ENCODE data around the gene PARD6A.

Gene PARD6A, protein sequence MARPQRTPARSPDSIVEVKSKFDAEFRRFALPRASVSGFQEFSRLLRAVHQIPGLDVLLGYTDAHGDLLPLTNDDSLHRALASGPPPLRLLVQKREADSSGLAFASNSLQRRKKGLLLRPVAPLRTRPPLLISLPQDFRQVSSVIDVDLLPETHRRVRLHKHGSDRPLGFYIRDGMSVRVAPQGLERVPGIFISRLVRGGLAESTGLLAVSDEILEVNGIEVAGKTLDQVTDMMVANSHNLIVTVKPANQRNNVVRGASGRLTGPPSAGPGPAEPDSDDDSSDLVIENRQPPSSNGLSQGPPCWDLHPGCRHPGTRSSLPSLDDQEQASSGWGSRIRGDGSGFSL

DNA sequence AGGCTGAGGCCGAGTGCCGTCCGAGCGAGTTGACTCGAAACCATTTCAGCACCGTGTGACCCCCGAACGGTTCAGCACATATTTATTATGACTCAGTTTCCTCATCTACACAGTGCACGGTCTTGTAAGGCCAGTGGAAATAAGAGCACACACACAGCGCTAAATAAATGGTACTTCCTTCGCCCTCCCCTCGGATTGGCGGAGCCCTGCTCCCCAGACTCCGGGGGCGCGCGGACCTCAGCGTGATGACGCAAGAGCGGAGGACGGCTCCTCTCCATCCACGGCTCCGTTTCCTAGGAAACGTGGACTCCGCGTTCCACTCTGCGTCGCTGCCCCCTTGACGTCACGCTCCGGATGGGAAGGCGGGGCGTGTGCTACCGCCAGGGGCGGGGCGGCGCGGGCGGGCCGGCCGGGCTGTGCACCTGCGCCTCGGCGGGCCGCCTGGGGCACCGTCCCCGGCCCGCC lies at the start of gene PARD6A:
PARD6A (plus strand) TSS at position 397 of the 465 bp plus-strand sequence. CDS start 79 bp downstream, outside the sequence.
- DNase-seq (ENCODE audit: low read depth), result peak; percentile 61

DNA sequence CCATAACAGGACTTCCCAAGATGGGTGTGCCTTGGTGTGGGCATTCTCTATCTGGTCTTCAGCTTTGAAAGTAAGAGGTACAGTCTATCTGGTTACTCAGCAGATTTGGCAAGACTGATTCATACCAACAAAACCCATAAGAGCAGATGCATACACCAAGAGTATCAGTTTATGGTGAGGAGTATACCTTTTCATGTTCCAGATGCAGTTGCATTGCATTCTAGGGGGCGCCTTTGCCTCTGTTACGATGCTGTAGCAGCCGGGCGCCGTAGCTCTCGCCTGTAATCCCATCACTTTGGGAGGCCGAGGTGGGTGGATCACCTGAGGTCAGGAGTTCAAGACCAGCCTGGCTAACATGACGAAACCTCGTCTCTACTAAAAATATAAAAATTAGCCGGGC lies 47.0 kb upstream of the PARD6A start:
- no peak for DNase-seq (ENCODE audit: low read depth)

DNA sequence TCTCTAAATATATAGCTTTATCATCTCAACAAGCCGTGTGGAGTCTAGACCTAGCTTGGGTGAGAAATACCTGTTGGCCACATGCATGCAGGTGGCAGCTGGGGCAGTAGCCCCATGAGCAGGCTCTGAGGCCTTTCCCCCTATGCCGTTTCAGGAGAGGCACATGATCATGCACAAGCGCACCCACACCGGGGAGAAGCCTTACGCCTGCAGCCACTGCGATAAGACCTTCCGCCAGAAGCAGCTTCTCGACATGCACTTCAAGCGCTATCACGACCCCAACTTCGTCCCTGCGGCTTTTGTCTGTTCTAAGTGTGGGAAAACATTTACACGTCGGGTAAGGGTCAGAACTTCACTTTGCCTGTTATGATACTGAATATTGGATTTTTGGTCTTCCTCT lies 32.5 kb upstream of the PARD6A start:
- no peak for DNase-seq (ENCODE audit: low read depth)

DNA sequence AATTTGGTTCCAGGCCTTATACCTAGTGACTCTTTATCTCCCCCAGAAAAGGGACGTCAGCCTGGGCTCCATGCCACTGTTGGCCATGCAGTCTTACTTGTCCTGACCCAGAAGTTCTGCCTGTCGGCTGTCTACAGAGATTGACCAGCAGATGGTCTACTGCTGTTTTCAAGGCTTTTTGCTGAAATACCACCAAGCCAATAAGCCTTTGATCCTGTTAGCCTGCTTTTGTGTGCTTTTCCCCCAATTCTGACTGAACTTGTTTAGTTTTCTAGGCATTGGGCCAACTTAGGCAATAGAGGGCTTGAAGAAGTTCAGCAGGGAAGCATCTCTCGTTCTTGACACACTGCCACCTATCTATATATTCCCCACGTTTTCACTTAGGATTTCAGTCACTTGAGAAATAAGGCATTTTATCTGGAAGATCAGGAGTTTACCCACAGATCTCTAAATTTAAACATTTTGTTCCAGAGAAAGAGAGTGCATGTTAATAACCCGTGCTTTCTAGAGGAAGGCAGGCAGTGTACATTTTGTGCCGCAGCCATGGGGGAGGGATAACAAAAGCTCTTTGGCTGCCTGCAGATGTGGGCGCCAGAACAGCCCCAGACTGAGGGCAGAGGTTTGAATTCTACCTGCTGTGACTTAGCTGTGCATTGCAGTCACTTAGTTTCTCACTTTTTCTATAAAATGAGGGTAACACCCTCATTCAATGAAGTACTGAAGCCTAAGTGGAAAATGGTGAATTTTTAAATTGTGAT lies 28.2 kb upstream of the PARD6A start:
- no peak for DNase-seq (ENCODE audit: low read depth)

DNA sequence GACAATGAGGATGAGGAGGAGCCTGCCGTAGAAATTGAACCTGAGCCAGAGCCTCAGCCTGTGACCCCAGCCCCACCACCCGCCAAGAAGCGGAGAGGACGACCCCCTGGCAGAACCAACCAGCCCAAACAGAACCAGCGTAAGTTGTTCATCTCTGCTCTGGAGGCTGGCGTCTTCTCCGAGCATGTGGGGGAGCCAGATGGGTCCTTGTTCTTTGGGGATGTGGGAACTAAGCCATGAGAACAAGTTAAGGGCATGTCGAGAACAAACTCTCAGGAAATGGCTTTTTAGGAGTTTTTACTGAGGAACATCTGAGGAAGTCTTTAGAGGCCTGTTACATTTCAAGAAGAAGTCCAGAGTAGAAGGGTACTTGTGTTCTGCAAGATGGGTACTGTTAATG lies 24.0 kb upstream of the PARD6A start:
- DNase-seq (ENCODE audit: low read depth), result no peak

DNA sequence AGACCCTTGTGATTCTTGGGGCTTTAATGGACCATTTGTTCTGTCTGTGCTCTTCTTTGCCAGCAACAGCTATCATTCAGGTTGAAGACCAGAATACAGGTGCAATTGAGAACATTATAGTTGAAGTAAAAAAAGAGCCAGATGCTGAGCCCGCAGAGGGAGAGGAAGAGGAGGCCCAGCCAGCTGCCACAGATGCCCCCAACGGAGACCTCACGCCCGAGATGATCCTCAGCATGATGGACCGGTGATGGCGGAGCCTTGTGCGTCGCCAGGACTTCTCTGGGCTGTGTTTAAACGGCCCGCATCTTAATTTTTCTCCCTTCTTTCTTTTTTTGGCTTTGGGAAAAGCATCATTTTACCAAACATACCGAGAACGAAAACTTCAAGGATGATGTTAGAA lies 23.1 kb upstream of the PARD6A start:
- DNase-seq (ENCODE audit: low read depth), result no peak

DNA sequence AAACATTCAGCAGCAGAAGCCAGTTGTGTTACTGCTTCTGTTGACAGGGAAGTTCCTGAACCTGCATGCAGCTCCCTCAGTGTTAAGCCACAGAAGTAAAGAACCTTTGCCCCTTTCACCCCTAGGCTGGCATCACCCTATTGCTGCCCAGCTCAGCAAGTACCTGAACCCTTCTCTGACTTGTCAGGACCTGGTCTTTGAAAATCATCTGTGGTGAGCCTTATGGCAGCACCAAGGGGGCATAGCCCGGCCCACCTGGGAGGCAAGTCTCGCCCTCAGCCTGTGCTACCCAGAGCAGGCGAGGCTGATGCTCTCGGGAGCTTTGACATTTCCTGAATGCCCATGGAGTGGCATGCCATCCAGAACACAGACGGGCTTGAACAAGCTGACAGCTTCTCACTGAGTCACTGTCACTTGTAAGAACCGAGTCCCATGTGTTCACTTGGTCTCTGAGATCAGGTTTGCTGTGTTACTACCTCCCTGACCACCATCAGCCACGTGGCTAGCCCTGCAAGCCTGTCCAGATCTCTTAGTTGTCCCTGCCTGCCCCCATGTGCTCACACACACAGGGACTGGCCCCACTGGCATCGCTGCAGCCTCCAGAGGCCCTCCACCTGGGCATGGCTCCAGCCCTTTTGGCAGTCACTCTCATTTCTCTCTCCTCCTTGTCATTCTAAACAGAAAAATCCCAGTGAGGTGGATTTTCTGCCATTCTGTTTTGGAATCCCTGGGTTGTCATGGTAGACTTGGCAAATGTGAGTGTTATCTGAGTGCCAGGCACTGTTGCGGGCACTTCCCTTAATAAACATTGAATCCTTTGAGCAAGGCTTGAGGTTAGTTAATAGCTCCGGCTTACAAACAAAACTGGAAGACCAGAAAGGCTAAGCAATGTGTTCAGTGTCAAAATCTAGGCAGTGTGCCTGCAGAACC lies 18.7 kb upstream of the PARD6A start:
- no peak for DNase-seq (ENCODE audit: low read depth)

DNA sequence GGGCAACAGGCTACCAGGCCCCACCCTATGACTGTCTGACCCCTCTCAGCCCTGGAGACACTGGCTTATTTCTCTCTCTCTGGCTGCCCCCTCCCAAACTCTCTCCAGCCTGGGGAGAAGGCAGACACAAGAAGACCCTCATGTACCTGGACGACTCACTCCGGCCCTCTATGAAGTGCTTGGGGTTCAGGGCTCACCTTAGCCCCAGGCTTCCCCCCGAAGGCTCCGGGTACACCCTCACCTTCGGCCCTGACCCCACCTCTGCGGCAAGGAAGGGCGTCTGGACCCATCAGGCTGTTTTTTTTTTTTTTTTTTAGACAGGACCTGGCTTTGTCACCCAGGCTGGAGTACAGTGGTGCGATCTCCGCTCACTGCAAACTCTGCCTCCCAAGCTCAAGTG lies 16.7 kb upstream of the PARD6A start:
- DNase-seq (ENCODE audit: low read depth), result no peak

DNA sequence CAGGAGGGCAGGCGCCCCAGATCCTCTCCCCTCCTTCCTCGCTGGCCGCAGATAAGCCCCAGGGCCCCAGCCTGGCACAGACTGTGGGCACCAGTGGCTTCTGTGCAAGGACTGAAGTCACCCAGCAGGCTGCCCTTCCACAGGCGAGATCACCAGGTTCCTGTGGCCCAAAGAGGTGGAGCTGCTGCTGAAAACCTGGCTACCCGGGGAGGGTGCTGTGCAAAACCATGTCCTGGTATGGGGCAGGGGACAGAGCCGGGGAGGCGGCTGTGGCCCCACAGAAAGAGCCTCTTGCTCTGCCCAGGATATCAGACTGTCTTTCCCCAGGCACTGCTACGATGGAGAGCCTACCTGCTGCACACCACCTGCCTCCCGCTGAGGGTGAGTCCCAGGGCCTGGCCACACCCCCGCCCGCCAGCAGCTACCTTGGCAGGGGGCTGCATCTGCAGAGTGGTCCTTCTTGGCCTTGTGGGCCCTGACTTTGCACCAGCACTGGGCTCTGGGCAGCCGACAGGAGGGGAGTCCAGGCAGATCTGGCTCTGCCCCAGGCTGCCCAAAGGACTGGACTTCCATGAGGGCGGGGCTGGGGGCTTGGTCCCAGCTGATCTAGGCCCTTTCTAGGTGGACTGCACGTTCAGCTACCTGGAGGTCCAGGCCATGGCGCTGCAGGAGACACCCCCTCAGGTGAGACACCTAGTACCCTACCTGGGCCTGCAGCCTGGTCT lies 15.2 kb upstream of the PARD6A start:
- no peak for DNase-seq (ENCODE audit: low read depth)

DNA sequence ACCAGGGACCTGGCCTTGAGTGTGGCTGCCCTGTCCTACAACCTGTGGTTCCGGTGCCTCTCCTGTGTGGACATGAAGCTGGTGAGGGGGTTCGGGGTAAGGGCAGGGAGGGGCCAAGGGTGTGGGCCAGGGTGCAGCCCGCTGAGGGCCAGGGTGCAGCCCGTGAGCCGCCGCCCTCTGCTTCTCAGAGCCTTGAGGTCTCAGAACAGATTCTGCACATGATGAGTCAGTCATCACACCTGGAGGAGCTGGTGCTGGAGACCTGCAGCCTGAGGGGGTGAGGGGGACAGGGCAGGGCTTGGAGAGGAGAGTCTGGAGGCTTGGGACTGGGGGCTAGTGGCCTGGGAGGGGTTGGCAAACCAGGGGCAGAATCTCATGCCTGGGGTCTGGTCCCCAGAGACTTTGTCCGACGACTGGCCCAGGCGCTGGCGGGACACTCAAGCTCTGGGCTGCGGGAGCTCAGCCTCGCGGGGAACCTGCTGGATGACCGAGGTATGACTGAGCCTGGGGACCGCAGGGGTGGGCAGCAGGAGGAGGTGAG lies 13.6 kb upstream of the PARD6A start:
- no peak for DNase-seq (ENCODE audit: low read depth)

DNA sequence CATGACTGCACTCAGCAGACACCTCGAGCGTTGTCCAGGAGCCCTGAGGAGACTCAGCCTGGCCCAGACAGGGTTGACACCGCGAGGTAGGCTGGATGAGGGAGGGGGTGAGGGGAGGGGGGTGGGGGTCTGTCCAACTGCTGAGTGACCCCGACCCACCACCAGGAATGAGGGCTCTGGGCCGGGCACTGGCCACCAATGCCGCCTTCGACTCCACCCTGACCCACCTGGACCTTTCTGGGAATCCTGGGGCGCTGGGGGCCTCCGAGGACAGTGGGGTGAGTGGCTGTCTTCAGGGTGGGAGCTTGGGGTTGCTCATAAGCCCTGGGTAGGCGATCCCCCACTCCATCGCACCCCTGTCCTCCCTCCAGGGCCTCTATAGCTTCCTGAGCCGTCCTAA lies 13.1 kb upstream of the PARD6A start:
- DNase-seq (ENCODE audit: low read depth), result no peak

DNA sequence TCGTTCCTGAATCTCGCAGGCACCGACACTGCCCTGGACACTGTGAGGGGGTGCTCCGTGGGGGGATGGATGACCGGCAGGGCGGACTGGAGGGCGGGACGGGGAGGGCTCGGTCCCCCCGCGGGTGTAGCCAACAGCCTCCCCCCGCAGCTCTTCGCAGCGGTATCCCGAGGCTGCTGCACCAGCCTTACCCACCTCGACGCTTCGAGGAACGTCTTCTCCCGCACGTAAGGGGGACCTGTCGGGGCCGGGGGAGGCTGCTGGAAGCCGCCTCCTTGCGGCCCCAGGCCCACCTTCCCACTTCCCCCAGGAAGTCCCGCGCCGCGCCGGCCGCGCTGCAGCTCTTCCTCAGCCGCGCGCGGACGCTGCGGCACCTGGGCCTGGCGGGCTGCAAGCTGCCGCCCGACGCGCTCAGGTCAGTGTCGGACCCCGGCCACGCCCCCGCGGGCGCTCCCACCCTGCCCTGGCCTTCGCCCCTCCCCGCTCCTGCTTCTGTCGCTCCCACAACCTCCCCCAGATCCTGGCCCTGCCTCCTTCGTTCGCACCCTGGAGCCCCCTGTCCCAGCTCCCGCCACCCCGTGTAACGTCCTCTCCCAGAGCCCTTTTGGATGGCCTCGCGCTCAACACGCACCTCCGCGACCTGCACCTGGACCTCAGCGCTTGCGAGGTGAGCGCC lies 12.5 kb upstream of the PARD6A start:
- no peak for DNase-seq (ENCODE audit: low read depth)

DNA sequence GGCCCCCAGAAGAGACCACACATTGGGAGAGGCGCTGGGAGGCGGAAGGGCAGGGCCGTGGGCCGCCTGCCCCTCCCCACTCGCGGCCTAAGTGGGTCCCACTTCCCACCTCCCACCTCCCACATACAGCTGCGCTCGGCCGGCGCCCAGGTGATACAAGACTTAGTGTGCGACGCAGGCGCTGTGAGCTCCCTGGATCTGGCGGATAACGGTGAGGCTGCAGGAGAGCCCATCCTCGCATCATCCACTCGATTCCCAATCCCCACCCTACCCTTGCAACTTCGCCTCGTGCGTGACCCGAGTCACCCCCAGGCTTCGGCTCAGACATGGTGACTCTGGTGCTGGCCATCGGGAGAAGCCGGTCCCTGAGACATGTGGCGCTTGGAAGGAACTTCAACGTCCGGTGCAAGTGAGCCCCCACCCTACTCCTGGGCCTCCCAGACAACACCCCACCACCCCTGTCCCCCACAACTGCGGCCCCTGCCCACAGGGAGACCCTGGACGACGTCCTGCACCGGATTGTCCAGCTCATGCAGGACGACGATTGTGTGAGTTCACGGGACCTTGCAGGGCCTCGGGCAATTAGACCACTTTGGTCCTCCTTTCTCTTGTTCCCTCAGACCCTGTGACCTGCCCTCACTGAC lies 11.9 kb upstream of the PARD6A start:
- no peak for DNase-seq (ENCODE audit: low read depth)

DNA sequence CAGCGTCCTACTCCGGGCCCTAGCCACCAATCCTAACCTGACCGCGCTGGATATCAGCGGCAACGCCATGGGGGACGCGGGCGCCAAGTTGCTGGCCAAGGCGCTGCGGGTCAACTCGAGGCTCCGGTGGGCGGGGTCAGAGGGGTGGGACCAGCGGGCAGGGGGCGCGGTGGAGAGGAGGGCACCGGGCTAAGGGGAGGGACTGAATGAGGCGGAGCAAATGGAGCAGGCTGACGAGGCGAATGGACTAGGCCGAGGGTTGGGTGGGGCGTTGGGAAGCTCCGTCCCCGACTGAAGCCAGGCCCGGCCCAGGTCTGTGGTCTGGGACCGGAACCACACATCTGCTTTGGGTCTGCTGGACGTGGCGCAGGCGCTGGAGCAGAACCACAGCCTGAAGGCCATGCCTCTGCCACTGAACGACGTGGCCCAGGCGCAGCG lies 11.2 kb upstream of the PARD6A start:
- DNase-seq (ENCODE audit: low read depth), result no peak

DNA sequence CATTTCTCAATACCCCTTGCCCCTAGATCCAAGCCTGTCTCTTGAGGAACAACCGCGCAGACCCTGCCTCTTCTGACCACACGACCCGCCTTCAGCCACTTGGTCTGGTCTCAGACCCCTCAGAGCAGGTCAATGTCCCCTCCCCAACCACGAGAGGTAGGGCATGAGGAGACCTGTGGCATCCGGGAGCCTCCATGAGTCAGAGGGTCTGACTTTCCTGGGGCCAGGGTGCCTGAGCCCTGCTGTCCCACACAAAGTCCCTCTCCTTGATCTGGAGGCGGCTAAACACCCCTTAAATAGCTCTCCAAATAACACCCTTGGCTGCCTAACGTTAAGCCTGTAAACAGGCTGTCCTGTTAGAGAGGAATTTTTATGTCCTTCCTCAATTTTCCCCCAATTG lies 10.7 kb upstream of the PARD6A start:
- no peak for DNase-seq (ENCODE audit: low read depth)

DNA sequence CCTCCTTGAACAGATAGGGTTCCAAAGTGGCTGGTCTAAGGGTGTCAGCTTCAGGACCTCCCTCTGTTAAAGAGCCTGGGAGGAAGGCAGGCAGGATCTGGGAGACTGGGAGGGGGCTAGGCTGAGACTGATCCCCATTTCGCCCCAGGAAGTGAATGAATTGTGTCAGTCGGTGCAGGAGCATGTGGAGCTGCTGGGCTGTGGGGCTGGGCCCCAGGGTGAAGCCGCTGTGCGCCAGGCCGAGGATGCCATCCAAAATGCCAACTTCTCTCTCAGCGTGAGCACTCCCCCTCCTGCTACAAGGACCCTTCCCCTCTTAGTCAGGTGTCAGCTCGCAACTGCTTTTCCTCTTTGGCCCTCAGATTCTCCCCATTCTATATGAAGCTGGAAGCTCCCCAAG lies 9.7 kb upstream of the PARD6A start:
- DNase-seq (ENCODE audit: low read depth), result no peak

DNA sequence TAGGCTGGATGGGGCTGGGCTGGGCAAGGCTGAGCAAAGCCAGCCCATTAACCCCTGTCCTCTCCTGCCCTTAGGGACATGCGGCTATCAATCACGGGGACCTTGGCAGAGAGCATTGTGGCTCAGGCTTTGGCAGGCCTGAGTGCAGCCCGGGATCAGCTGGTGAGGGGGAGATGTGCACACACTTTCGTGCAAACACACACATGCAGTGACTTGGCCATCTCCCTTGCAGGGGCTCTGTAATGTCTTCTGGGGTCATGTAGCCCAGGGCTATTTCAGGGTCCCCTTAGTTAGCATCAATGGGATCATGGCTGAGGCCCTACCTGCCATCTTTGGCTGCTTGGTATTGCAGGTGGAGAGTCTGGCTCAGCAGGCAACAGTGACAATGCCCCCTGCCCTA lies 8.9 kb upstream of the PARD6A start:
- DNase-seq (ENCODE audit: low read depth), result no peak

DNA sequence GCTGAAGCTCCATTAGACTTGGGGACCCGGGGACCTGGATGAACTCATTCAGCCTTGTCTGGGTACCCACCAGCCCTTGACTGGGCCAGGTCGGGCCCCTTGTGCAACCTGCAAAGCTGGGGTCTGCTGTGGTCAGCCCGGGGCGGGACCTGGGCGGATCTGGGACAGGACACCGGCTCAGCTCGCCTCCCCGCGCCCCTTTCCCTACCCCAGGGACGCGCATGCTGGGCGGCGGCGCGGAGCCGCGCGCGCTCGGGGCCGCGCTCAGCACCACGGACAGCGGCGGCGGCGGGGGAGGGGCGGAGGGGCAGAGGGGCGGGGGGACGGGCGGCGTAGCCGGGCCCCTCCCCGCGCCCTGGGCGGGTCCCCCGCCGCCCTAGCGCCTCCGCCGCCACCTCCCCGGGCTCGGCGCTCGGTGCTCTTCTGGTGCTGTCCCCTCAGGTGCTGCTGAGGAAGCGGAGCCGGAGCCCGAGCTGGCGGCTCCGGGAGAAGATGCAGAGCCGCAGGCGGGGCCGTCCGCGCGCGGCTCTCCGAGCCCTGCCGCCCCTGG lies 8.1 kb upstream of the PARD6A start:
- no peak for DNase-seq (ENCODE audit: low read depth)

DNA sequence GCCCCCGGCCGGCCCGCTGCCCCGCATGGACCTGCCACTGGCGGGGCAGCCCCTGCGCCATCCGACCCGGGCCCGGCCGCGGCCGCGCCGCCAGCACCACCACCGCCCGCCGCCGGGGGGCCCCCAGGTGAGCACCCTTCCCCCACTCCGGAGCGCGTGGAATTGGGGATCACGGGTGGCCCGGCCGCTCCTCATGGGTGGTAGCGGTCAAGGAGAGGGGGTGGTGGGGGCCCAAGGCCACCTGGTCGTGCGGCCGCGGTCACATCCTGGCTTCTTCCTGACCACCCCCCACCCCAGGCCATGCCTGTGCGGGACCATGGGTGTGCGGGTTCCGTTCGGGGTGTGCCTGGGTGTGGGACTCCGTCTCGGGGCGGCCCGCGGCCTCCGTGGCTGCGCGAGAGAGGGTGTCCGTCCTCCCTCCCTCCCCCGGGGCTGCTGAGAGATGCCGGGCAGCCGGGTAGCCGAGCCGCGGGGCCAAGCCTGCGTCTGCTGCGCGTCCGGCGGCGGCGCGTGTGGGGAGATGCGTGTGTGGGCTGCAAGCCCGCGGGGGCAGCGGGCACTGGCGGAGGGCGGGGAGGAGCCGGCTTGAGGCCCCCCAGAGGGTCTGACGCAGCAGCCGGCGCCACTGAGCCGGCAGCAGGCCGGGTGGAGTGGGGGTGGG lies 7.5 kb upstream of the PARD6A start:
- DNase-seq (ENCODE audit: low read depth), result no peak

Data from GM04503 (cell line).